GM18511 (cell line): Measurements from ENCODE around the gene CDH16.
"Not testable (repeated sequence)": the region's sequence is repeated elsewhere in the genome, so short reads cannot be mapped to it uniquely, and the experiment has no call there.

Source experiments
- ATAC-seq: cut with Tn5 transposase; IDR thresholded peaks from one replicate; pipeline ENCODE4 v1.9.1; 2021; ENCODE audit warnings: mild to moderate bottlenecking, moderate library complexity; ENCODE audit not compliant: unreplicated experiment

Gene CDH16

DNA sequence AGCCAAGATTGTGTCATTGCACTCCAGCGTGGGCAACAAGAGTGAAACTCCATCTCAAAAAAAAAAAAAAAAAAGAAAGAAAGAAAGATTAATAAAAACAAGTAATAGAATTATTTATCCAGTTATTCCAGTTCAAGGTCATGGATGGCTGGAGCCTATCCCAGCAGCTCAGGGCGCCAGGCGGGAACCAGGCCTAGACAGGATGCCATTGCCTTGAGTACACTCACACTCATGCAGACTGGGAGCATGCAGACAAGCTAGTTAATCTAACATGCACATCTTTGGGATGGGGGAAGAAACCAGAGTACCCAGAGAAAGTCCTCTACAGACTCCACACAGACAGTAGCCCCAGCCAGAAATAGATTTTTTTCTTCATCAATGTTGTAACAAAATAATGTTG lies 20.5 kb downstream of the CDH16 start:
- ATAC-seq: no peak

DNA sequence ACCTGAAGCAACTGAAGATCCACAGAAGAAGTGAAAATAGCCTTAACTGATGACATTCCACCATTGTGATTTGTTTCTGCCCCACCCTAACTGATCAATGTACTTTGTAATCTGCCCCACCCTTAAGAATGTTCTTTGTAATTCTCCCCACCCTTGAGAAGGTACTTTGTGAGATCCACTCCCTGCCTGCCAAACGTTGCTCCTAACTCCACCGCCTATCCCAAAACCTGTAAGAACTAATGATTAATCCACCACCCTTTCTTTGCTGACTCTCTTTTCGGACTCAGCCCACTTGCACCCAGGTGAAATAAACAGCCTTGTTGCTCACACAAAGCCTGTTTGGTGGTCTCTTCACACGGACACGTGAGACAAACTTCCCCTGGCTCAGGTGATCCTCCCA lies 22.0 kb downstream of the CDH16 start:
- not testable (repeated sequence) for ATAC-seq

DNA sequence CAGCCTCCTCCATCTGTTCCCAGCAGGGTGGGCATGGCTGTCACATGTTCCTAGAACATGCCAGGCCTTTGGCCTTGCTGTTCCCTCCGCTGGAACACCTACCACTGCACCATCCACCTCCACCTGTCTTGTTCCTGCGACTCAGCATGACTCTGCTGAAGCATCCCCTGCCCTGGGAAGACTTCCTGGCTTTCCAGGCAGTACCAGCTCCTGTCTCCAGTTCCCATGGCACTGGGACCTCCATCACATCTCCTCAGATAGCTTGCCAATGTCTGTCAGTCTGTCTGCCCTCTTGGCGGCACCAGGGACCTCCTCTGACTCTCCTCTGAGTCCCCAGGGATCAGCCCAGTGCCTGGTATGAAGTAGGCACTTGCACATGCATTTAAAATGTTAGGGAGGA lies 22.7 kb downstream of the CDH16 start:
- no peak for ATAC-seq

DNA sequence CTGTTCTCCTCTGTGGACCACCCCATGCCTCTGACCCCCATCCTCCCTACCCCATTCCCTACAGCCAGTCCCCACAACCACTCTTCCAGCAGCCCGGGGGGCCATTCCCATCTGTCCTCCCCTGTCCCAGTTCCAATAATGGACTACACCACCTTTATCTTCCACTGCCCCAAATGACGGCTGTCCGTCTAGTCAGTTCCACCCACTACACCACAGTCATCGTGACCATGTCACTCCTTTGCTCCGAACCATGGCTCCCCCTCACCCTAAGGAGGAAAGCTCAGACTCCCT lies 23.1 kb downstream of the CDH16 start:
- no peak for ATAC-seq

DNA sequence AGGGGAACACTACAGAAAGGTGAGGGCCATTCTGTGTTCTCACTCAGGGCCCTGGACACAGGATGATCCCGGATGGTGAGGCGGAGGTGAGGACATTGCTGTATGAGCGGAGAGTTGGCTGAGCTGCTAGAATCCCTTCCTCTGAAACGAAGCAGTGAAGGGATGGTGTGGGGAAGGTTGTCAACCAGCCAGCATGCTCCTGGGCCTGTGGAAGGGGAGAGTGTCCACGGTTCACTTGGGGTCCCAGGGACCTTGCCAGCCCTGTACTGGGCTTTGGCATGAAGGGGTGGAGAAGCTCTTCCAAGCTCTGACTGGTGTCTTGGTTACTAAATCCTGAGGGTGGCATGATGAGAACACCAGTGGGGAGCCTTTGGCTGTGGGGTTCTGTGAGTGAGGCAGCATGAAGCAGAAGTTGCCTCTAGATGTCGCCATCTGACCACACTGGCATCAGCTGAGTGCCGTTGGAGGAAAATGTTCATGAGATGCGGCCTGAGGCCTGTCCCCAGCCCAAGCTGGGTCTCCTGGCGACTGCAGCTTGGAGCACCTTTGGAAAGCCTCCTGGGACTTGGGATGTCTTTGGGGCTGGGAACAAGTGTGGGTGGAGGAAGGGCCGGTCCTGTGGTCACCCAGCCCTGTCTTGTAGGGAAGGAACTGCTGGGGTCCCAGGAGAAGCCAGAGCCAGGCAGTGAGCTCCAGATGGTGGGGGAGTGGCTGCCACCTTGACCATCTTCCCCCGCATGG lies 23.6 kb downstream of the CDH16 start:
- ATAC-seq: peak; percentile 59

DNA sequence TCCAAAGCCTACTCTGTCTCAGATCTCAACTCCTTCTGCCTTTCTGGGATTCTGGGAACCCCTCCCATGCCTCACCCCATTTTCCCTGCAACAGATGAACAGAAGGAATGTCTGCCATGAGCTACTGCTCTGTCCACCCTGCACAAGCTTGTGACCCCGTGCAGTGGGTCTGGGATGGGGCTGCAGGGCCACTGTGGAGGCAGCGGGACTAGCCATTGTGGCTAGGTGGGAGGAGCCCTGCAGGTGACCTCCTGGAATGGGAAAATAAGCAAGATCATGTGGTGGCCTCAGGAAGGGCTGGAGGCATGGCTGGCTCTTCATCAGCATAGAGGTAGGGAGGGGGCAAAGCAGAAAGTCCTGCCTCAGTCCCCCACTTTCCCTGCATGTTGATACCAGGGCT lies 24.6 kb downstream of the CDH16 start:
- ATAC-seq: no peak

DNA sequence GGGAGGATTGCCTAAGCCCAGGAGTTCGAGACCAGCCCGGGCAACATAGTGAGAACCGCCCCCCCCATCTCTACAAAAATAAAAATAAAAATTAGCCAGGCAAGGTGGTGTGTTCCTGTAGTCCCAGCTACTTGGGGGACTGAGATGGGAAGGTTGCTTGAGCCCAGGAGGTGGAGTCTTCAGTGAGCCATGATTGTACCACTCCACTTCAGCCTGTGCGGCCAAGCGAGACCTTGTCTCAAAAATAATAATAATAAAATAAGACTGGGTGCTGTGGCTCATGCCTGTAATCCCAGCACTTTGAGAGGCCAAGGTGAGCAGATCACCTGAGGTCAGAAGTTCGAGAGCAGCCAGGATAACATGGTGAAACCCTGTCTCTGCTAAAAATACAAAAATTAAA lies 26.9 kb downstream of the CDH16 start:
- ATAC-seq: no peak

DNA sequence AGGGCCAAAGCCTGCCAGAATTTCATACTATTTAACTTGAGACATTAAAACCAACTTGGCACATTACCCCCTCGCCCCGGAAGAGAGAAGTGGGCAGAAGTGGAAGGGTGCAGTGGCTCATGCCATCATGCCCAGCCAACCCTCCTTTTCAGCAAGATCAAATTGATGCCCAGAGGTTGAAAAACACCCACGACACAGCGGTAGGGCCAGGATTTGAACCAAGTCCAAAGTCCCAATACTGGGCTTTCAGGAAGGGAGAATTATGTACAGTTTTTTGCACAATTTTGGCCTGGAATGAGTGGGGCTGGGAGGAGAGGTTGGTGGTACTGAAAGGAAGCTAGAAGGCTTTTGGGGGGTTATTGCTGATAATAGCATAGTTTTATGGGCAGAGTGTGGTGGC lies 27.3 kb downstream of the CDH16 start:
- no peak for ATAC-seq

DNA sequence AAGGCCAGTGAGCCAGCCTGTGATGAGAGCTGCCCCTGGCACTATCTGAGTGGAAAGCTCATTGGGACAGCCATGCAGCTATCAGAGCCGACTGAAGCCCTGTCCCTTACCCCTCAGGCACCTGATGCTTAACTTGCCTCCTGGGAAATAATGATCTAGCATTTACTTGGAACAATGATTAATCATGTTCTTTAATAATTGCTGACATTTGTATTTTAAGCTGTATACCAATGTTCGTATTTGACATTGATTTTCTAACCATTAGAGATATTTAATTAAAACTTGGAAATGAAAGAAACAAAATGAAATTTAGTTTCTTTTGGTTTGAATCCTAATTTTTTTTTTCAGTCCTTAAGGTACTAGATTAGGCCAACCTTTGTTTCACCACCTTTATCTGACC lies 27.9 kb downstream of the CDH16 start:
- ATAC-seq: no peak

DNA sequence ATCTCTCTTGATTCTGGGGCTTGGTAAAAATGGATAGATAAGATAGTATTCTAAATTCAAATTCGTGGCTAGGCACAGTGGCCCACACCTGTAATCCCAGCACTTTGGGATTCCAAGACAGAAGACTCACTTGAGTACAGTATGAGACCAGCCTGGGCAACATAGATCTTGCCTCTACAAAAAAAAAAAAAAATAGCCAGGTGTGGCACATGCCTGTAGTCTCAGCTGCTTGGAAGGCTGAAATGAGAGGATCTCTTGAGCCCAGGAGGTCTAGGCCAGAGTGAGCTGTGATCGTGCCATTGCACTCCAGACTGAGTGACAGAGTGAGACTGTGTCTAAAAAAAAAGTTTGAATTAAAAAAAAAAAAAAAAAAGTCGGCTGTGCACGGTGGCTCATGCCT lies 29.1 kb downstream of the CDH16 start:
- no peak for ATAC-seq

DNA sequence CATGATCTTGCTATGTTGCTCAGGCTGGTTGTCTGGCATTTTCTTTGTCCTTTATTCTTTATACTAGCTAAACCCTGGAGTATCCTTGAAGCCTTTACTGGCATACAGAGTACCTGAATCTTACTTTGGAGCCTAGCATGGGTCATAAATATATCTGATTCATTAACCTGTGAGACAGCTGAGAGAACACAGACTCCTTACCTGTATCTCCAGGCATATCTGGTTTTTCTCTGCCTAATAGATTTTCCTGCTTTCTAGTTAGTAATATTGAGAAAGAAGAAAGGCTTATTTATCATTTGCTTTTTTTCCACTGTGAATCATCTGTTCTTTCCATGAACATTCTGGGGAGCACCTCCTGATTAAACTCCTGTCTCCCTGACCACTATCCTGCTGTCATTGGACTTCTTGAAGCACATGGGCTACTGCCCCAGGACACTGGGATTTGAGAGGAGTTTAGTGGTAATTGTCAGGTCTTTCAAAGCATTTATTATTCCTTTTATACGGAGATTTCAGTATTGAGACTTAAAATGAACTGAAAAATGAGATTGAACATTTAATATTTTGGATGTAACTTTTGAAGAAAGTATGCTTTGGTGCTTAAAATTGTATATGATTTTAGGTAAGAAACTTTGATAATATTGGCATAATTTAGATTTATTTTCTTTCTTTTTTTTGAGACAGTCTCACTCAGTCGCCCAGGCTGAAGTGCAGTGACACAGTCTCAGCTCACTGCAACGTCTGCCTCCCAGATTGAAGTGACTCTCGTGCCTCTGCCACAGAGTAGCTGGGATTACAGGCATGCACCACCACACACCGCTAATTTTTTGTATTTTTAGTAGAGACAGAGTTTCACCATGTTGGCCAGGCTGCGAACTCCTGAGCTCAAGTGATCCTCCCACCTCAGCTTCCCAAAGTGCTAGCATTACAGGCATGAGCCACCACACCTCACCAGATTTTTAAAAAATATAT lies 29.8 kb downstream of the CDH16 start:
- ATAC-seq: no peak

DNA sequence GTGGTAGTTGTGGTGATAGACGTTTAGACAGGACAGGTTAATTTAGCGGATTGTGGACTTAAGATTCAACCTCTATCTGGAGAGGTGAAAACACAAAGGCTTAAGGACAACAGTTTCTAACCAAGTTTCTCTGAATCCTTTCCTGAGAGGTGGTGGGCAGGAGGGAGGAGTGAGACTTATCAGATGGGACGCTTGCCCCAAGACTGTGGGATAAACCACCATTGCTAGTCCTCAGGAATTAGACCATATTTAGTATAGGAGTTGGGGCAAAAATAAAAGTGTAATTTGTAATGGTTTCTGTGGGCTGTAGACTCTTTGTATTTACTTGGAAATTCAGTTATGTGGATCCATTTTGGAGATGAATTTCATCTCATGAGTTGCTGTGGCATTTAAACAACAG lies 31.8 kb downstream of the CDH16 start:
- no peak for ATAC-seq

DNA sequence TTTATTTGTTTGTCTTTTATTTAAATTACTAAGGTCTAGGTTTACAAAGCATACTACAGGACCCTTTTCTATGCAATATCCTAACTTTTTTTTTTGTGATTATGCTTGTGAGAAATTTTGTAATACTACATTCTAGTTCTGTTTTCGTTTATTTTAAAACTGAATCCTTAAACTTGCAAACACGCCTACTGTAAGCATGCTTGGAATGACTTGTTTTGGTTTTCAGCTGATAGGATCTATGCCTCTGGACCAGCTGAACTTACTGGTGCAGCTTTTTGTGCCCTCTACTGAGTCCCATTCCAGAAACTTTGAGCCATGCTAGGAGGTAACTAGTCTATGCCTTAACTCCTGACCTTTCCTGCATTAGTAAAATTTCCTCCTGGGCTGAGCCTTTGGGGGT lies 32.4 kb downstream of the CDH16 start:
- no peak for ATAC-seq

DNA sequence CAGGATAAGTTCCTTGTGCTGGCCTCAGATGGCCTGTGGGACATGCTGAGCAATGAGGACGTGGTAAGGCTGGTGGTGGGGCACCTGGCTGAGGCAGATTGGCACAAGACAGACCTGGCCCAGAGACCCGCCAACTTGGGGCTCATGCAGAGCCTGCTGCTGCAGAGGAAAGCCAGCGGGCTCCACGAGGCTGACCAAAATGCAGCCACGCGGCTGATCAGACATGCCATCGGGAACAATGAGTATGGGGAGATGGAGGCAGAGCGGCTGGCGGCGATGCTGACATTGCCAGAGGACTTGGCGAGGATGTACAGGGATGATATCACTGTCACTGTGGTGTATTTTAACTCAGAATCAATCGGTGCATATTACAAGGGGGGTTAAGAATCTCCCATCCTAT lies 33.2 kb downstream of the CDH16 start:
- no peak for ATAC-seq

DNA sequence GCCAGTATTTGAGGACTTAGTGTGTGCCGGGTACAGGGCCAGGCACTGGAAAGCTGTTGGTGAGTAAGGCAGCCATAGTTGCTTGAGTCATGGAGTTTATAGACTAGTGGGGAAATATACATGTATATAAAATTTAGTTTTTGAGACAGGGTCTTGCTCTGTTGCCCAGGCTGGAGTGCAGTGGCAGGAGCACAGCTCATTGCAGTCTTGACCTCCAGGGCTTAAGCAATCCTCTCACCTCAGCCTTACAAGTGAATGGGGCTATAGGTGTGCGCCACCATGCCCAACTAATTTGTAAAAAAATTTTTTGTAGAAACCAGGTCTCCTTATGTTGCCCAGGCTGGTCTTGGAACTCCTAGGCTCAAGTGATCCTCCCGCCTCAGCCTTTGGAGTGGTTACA lies 36.0 kb downstream of the CDH16 start:
- ATAC-seq: no peak

DNA sequence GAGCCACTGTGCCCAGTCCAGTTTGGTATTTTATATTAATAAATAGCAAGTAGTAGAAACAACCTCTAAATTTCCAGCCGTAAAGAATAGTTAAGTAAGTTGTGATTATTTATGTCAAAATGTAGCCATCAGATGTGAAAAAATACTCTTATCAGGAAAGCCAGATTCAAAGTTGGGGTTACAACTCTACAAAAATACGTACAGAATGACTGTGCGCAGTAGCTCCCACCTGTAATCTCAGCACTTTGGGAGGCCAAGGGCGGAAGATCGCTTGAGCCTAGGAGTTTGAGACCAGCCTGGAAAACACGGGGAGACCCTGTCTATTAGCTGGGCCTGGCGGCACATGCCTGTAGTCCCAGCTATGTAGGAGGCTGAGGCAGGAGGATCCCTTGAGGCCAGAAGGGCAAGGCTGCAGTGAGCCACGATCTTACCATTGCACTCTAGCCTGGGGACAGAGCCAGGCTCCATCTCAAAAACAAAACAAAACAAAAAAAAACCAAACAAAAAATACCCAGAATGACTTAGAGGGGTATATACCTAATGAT lies 36.6 kb downstream of the CDH16 start:
- no peak for ATAC-seq

DNA sequence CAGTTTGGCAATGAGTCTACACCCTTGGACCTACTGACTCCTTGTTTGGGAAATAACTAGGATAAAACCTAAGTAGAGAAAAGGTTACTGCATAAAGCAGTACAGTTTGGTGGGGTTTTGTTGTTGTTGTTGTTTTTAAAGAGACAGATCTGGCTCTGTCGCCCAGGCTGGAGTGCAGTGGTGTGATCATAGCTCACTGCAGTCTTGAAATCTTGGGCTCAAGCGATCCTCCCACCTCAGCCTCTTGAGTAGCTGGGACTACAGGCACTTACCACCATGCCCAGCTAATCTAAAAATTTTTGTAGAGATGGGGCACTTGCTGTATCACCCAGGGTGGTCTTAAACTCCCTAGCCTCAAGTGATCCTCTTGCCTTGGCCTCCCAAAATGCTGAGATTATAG lies 37.1 kb downstream of the CDH16 start:
- ATAC-seq: no peak

DNA sequence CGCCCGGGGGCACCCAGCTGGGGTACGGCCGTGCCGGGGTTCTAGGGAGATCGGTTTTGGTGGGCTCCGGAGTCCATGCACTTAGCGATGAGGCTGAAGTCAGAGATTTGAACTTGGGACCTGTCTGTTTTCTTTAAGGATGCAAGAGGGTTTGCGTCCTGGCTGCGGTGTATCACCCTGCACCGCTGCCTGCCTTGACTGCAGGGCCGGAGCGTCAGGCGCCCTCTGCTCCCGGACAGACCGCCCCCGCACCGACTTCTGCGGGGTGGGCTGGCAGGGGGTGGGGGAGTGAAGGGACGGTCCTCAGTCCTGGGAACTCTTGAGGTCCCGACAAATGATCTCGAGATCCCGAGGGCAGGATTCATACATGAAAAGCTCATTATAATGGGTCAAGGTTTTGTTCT lies 37.7 kb downstream of the CDH16 start:
- ATAC-seq: peak; percentile 10

DNA sequence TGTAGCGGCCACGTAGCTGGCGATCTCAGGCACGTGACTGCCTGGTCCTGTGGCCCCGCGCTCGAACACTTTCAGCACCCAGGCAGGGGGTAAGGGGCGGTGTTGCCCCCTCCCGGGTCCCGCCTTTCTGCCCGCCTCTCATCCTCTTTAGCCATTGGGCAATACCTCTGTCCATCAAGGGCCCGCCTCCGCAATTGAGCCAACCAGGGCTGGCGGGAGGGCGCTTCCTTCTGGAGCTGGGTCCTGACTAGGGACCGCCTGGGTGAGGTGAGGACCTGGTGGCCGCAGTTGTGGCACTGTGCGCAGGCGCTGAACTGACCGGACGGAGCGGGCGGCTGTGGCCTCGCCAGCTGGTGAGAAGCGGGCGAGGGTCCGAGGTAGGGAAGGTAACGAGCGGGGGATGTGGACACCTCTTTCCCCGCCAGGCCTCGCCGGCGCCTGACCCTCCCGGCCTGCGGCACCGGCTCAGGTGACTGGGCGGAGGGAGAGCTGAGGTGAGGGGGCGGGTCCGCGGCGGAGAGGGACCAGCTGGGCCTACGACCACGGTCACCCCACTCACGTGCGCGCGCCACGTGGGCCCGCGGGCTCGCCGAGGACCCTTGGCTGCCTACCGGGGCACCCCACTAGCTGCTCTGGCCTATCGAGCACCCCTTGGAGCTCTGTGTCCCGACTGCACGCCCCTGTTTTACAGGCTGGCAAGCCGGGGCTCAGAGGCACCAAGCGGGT lies 38.2 kb downstream of the CDH16 start, which contains the start of gene PDP2:
Gene PDP2 (plus strand): TSS at position 228 of the 726 bp plus-strand sequence. CDS start 3,770 bp downstream, outside the sequence.
- peak; percentile 97 for ATAC-seq

DNA sequence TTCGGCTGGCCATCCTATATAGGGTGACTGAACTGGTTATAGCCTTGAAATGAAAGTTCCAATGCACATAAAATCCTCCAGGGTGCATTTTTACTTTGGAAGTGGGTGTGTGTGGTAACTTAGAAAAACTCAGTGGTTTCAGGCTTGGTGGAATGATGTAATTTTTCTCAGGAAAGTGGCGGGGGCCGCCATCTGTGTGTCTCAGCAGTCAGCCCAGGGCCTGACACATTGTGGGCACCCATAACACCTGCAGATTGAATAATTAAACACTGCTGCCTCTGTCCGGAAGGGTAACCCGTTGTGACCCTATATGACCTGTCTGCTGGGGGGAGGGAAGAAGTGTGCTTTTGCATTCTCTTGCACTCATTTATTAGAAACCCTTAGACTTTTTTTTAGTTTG lies 40.6 kb downstream of the CDH16 start:
- ATAC-seq: peak; percentile 30

DNA sequence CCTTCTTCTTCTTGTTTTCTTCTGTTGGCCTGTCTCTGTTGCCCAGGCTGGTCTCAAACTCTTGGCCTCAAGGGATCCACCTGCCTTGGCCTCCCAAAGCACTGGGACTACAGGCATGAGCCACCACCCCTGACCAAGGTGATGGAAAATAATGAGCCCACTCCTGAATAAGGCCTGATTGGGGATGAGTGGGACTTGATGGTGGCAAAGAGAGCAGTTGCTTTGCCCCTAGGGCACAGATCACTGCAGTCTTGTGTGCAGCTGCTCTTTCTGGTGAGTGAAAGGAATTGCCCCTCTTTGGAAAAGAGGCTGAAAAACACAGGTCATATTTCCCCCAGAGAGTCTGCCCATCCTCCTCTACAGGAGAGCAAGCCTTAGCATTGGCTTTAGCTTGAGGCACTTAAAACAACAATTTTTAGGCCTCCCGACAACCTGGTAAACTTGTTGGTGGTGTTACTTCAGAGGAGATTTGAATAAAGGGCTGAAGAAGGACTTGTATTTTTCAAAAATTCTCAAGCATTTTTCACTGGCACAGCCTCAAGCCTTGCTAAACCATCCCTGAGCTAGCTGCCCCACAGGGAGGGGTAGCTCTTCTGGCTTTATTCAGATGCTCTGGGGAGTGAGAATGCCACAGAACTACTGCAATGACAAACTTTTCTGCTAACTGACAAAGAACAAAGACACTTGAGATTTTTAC lies 44.5 kb downstream of the CDH16 start:
- no peak for ATAC-seq
